ENCODE results near the gene PRDM10. TPM values are rescaled to one million over a fixed set of nuclear protein-coding genes. Genes with fewer than 3 reads are reported as not detected.

The PRDM10 gene
- total RNA-seq, 1 experiment from 2014 or later: 9.2 TPM

- H3K4me1 ChIP-seq (ENCODE audit: control insufficient read depth in 1 of 2, insufficient read depth in 2 of 2, low read length in 2 of 2): peaks cover 13 to 23% of the 10 kb centered on the region in 2 experiments
- H2AFZ ChIP-seq (ENCODE audit: low read depth, low read length, poor library complexity, severe bottlenecking): no peak overlapping the region
- H3K4me2 ChIP-seq (ENCODE audit: low read length): no peak overlapping the region
- no peak overlapping the region for H3K27ac ChIP-seq (ENCODE audit: low read depth, low read length)
- no peaks in the 10 kb centered on the region for H3K79me2 ChIP-seq (ENCODE audit: insufficient read depth, low read length)
- POLR2A ChIA-PET: no interaction called here
- CTCF ChIA-PET: interaction anchor here (1.2 kb wide), 1 partner anchor 167 kb away, joined by 4 read pairs; no protein-coding TSS in a partner anchor
- TF ChIP-seq ELF1 (IDR thresholded peaks at IDR 0.05; ENCODE audit: borderline replicate concordance, low read depth): no peak
- no peak for TF ChIP-seq CEBPB (IDR thresholded peaks at IDR 0.05; ENCODE audit: low read depth)
- no peak for TF ChIP-seq YY1 (IDR thresholded peaks at IDR 0.05; ENCODE audit: extremely low read depth, insufficient replicate concordance, low read depth, low read length)
- peak; percentile 54 for TF ChIP-seq REST (IDR thresholded peaks at IDR 0.05; ENCODE audit: low read depth)
- TF ChIP-seq SRF (IDR thresholded peaks at IDR 0.05; ENCODE audit: low read depth): no peak
- no peak for TF ChIP-seq RAD21 (IDR thresholded peaks at IDR 0.05; ENCODE audit: low read depth)
- no peak for TF ChIP-seq SP1 (IDR thresholded peaks at IDR 0.05; ENCODE audit: low read depth)
- no peaks in the 10 kb centered on the region for H3K9me3 ChIP-seq (ENCODE audit: control insufficient read depth in 1 of 2, insufficient read depth in 1 of 2, low read depth in 1 of 2, low read length in 2 of 2)
- intact Hi-C loops (cut with micrococcal nuclease): no loop called here
- RAD21 ChIA-PET (ENCODE audit: low non-redundant PET in 1 of 2, low total read pairs in 2 of 2, uncharacterized antibody in 2 of 2, unreplicated experiment in 2 of 2): no interaction called here
- H3K27me3 ChIP-seq (ENCODE audit: insufficient read depth, low read length): no peaks in the 10 kb centered on the region
- H3K36me3 ChIP-seq (ENCODE audit: control insufficient read depth in 1 of 2, insufficient read depth in 2 of 2, low read length in 2 of 2): no peaks in the 10 kb centered on the region
- DNase-seq (ENCODE audit: low read depth, low spot score) (no peak), ATAC-seq (no peak)
- no peaks in the 10 kb centered on the region for H3K9me2 ChIP-seq (ENCODE audit: insufficient read depth)
- no peak overlapping the region for H3K4me3 ChIP-seq (replicated peaks in 1 of 2; ENCODE audit: low read depth in 1 of 2, low read length in 2 of 2)
- H3K9ac ChIP-seq (ENCODE audit: low read length): no peak overlapping the region
- no peaks in the 10 kb centered on the region for H4K20me1 ChIP-seq (ENCODE audit: insufficient read depth)
- no TSS peak for BruUV-seq (replicated peaks)
Measured at GRCh38 chr11:129965248-129965647, 37.4 kb downstream of the PRDM10 start.
